GM18909 (cell line): ENCODE data around the gene AKAP6.

Experiments
- ATAC-seq: cut with Tn5 transposase; IDR thresholded peaks from one replicate; pipeline ENCODE4 v1.9.1; 2021; ENCODE audit warnings: mild to moderate bottlenecking; ENCODE audit not compliant: unreplicated experiment, poor library complexity

The AKAP6 gene

DNA sequence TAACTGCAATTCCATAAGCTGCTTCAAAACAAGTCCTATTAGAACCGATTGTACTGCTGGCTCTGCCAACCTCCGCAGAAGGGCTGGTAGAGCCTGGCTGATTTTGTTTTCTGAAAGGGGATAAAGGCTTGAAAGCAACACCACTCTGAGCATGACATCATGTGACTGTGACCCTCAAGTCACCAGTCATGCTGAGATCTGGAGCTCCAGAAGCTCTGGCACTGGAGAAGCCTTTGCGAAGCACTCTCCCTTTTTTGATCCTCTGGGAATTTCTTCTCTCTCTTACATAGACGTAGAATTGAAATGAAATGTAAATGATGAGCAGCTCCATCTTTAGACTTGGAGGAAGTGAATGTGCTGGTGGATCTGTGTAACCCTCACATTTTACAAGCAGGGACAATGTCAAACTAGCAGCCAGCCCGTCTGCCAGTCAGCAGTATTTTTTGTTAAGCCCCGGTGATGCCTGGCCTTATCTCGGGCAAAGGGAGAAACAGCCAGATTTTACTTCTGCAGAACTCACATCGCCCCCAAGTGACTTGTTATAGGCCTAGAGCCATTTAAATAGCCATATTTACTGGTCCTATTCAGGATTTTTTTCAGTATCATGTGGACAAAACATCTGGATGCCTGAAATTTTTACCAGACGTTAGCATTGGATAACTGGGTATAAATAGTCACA is 497.4 kb downstream of the AKAP6 start:
- ATAC-seq: no peak

GRCh38 chr14:32827514-32827913 is 498.4 kb downstream of the AKAP6 start:
- no peak for ATAC-seq

DNA sequence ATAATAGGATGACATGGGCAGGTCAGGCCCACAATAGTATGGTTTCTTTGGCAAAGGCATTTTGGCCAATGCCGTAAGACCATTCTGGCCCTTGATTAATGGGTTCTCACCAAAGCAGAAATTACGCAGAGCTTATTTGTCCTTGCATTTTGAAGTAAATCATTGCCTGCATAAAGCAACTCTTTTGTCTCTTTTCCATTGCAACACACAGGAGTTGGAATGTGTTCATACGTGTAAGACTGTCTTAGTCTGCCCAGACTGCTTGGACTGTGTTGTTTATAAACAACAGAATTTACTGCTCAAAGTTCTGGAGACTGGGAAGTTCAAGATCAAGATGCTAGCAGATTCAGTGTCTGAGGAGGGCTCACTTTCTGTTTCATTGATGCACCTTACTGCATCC is 506.8 kb downstream of the AKAP6 start:
- ATAC-seq: no peak

GRCh38 chr14:32841698-32842097 is 512.6 kb downstream of the AKAP6 start:
- ATAC-seq: no peak

DNA sequence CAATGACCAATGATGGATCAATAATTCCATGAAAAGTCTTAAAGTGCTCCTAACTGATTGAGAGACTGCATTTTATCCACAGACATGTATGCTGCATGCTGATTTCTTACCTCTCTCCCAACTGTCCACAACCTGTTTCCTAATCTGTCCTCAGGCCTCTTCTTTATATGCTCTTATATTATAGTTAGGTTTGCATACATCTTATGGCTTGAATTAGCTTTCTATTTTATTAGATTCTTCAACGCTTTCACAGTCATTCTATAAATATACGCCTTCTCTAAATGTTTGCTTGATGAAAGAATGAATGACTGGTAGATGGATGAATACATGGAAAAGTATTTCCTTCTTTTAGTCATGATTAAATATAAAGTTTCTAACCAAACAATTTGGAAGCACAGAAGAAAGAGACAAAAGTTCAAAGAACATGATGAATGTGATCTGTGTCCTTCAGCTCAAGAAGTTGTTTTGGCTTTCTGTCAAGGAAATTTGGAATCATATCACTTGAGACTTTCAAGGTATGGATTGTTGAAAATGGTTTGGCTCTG is 517.8 kb downstream of the AKAP6 start:
- ATAC-seq: no peak

GRCh38 chr14:32847867-32848266 is 518.8 kb downstream of the AKAP6 start:
- ATAC-seq: no peak

DNA sequence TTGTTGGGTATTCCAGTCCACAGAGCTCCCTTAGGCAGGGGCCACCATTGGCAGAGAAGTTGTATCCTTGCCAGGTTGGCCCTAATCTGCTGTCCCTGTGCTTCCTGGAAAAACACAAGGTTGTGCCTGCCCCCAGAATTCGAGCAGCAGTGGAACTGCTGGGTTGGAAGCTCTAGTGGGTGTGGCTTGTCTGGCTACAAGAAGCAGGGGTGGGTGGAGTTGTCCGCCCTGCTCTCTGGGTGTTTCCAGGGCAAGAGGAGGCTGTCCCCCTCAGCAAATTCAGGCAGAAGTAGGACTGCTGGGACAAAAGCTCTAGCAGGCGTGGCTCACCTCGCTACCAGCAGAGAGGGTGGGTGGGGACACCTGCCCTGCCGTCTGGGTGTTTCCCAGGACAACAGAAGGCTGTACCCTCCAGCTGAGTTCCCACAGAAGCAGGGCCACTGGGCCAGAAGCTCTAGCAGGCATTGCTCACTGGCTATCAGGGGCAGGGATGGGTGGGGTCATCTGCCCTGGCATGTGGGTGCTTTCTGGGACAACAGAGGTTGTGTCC is 536.8 kb downstream of the AKAP6 start:
- ATAC-seq: no peak

DNA sequence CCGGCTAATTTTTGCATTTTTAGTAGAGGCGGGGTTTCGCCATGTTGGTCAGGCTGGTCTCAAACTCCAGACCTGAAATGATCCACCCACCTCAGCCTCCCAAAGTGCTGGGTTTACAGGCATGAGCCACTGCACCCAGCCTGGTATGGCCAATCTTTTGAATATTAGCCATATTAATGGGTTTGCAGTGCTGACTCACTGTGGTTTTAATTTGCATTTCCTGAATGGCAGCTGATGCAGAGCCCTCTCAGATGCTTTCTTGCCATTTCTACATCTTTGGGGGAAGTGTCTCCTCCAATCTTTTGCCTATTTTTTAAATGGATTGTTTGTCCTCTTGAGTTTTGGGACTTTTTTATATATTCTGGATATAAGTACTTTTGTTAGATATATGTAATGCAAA is 554.1 kb downstream of the AKAP6 start:
- ATAC-seq: no peak
